GM19099 (cell line): Measurements from ENCODE around the gene PKIB.

Source experiments
- POLR2A ChIP-seq: IDR thresholded peaks from 3 replicates; pipeline ENCODE4 v1.6.1; 2011; ENCODE audit warnings: low read depth; ENCODE audit not compliant: insufficient read length; ENCODE audit errors: extremely low read depth

PKIB gene

GRCh38 chr6:122609881-122610689 lies at the start of gene PKIB:
PKIB (plus strand) TSS chr6:122610405; CDS start chr6:122717795, 107,390 bp downstream.
- TF ChIP-seq POLR2A = no peak

- no peak for TF ChIP-seq POLR2A
Measured at GRCh38 chr6:122563364-122564052, 46.7 kb upstream of the PKIB start.

GRCh38 chr6:122564230-122564629 lies 46.0 kb upstream of the PKIB start:
- no peak for TF ChIP-seq POLR2A

GRCh38 chr6:122565708-122566107 lies 44.5 kb upstream of the PKIB start:
- no peak for TF ChIP-seq POLR2A

- no peak for TF ChIP-seq POLR2A
Measured at GRCh38 chr6:122567034-122567433, 43.2 kb upstream of the PKIB start.

- no peak for TF ChIP-seq POLR2A
Measured at GRCh38 chr6:122568350-122568749, 41.9 kb upstream of the PKIB start.

- TF ChIP-seq POLR2A = no peak
Measured at GRCh38 chr6:122568797-122569221, 41.4 kb upstream of the PKIB start.

- TF ChIP-seq POLR2A = no peak
Measured at GRCh38 chr6:122569230-122569771, 40.9 kb upstream of the PKIB start.

GRCh38 chr6:122571888-122572287 lies 38.3 kb upstream of the PKIB start:
- TF ChIP-seq POLR2A = no peak

GRCh38 chr6:122576888-122577287 lies 33.3 kb upstream of the PKIB start:
- no peak for TF ChIP-seq POLR2A

GRCh38 chr6:122578961-122579360 lies 31.2 kb upstream of the PKIB start:
- TF ChIP-seq POLR2A = no peak

GRCh38 chr6:122580737-122581136 lies 29.5 kb upstream of the PKIB start:
- TF ChIP-seq POLR2A = no peak

- no peak for TF ChIP-seq POLR2A
Measured at GRCh38 chr6:122589115-122589514, 21.1 kb upstream of the PKIB start.

- no peak for TF ChIP-seq POLR2A
Measured at GRCh38 chr6:122604676-122605075, 5.5 kb upstream of the PKIB start.

GRCh38 chr6:122610690-122611455 lies 668 bp downstream of the PKIB start:
- no peak for TF ChIP-seq POLR2A
